ENCODE measurements around the gene VPS45. TPM values are rescaled to one million over a fixed set of nuclear protein-coding genes. Genes with fewer than 3 reads are reported as not detected.
"Not testable (repeated sequence)": the region's sequence is repeated elsewhere in the genome, so short reads cannot be mapped to it uniquely, and the experiment has no call there.

VPS45 gene
- total RNA-seq, 1 donor from 2014 or later, result 41.5 TPM

GRCh38 chr1:150024156-150024555, 43.4 kb upstream of the VPS45 start:
- Mint-ChIP-seq H3K36me3 (no peaks in the 10 kb centered on the region), H3K9me3 (no peaks in the 10 kb centered on the region), H3K27me3 (no peaks in the 10 kb centered on the region), H3K4me1 (ENCODE audit: unreplicated experiment) (peaks cover 16% of the 10 kb centered on the region), H3K27ac (no peak overlapping the region), H3K4me3 (no peak overlapping the region)
- DNase-seq (ENCODE audit: extremely low spot score, unreplicated experiment), result no peak
- TF ChIP-seq CTCF (conservative IDR thresholded peaks at IDR 0.05), result no peak

- no peak overlapping the region for H3K4me3 Mint-ChIP-seq
- H3K27ac Mint-ChIP-seq, result no peak overlapping the region
- TF ChIP-seq CTCF (conservative IDR thresholded peaks at IDR 0.05), result no peak
- no peaks in the 10 kb centered on the region for H3K9me3 Mint-ChIP-seq
- no peak for DNase-seq (ENCODE audit: extremely low spot score, unreplicated experiment)
- no peaks in the 10 kb centered on the region for H3K4me1 Mint-ChIP-seq (ENCODE audit: unreplicated experiment)
- no peaks in the 10 kb centered on the region for H3K36me3 Mint-ChIP-seq
- H3K27me3 Mint-ChIP-seq, result no peaks in the 10 kb centered on the region
Observed at GRCh38 chr1:150028322-150028721, 39.3 kb upstream of the VPS45 start.

GRCh38 chr1:150034336-150034735, 33.2 kb upstream of the VPS45 start:
- Mint-ChIP-seq H3K4me1 (ENCODE audit: unreplicated experiment) (no peaks in the 10 kb centered on the region), H3K36me3 (no peaks in the 10 kb centered on the region), H3K27me3 (no peaks in the 10 kb centered on the region), H3K9me3 (no peaks in the 10 kb centered on the region), H3K4me3 (no peak overlapping the region), H3K27ac (no peak overlapping the region)
- no peak for TF ChIP-seq CTCF (conservative IDR thresholded peaks at IDR 0.05)
- DNase-seq (ENCODE audit: extremely low spot score, unreplicated experiment), result no peak

GRCh38 chr1:150049926-150050325, 17.6 kb upstream of the VPS45 start:
- no peak overlapping the region for H3K27ac Mint-ChIP-seq
- DNase-seq (ENCODE audit: extremely low spot score, unreplicated experiment), result no peak
- H3K4me1 Mint-ChIP-seq (ENCODE audit: unreplicated experiment), result peaks cover 6% of the 10 kb centered on the region
- no peak for TF ChIP-seq CTCF (conservative IDR thresholded peaks at IDR 0.05)
- H3K4me3 Mint-ChIP-seq, result no peak overlapping the region
- H3K9me3 Mint-ChIP-seq, result no peaks in the 10 kb centered on the region
- H3K36me3 Mint-ChIP-seq, result peaks cover 3% of the 10 kb centered on the region
- no peaks in the 10 kb centered on the region for H3K27me3 Mint-ChIP-seq

- H3K36me3 Mint-ChIP-seq, result peaks cover 3% of the 10 kb centered on the region
- DNase-seq (ENCODE audit: extremely low spot score, unreplicated experiment), result no peak
- H3K4me3 Mint-ChIP-seq, result no peak overlapping the region
- H3K27me3 Mint-ChIP-seq, result no peaks in the 10 kb centered on the region
- H3K27ac Mint-ChIP-seq, result no peak overlapping the region
- peaks cover 6% of the 10 kb centered on the region for H3K4me1 Mint-ChIP-seq (ENCODE audit: unreplicated experiment)
- no peaks in the 10 kb centered on the region for H3K9me3 Mint-ChIP-seq
- no peak for TF ChIP-seq CTCF (conservative IDR thresholded peaks at IDR 0.05)
Observed at GRCh38 chr1:150051089-150051373, 16.5 kb upstream of the VPS45 start.

- not testable (repeated sequence) for H3K36me3 Mint-ChIP-seq; DNase-seq (ENCODE audit: extremely low spot score, unreplicated experiment); H3K4me3 Mint-ChIP-seq; H3K4me1 Mint-ChIP-seq (ENCODE audit: unreplicated experiment); H3K27ac Mint-ChIP-seq; H3K9me3 Mint-ChIP-seq; H3K27me3 Mint-ChIP-seq
Observed at GRCh38 chr1:150051905-150052412, 15.6 kb upstream of the VPS45 start.
